Endodermal cell (in vitro differentiated cells): Measurements from ENCODE around the gene POC1A. TPM values are rescaled to one million over a fixed set of nuclear protein-coding genes. Genes with fewer than 3 reads are reported as not detected.

ENCODE experiments used
- DNase-seq: peaks from one replicate; pipeline ENCODE4 v3.0.0-alpha.2; 2017
- H3K27ac ChIP-seq: 2 replicates; pipeline ENCODE4 v1.5.1; 2013; ENCODE audit warnings: mild to moderate bottlenecking, low read depth, low read length, moderate library complexity
- H3K27me3 ChIP-seq: 2 replicates; pipeline ENCODE4 v1.6.1; 2013; ENCODE audit warnings: mild to moderate bottlenecking, low read length, moderate library complexity; ENCODE audit not compliant: insufficient read depth, control insufficient read depth, poor library complexity, severe bottlenecking
- H3K36me3 ChIP-seq: 2 replicates; pipeline ENCODE4 v1.7.0; 2013; ENCODE audit warnings: mild to moderate bottlenecking, low read length, moderate library complexity; ENCODE audit not compliant: control insufficient read depth, insufficient read depth
- H3K4me1 ChIP-seq: one replicate; pipeline ENCODE4 v1.7.0; 2013; ENCODE audit warnings: low read length; ENCODE audit not compliant: control insufficient read depth, insufficient read depth
- H3K4me3 ChIP-seq: 2 replicates; pipeline ENCODE4 v1.5.1; 2013; ENCODE audit warnings: mild to moderate bottlenecking, low read length, moderate library complexity
- H3K9ac ChIP-seq: 2 replicates; pipeline ENCODE4 v1.6.1; 2013; ENCODE audit warnings: mild to moderate bottlenecking, low read length, moderate library complexity; ENCODE audit not compliant: poor library complexity, severe bottlenecking; ENCODE audit errors: extremely low read depth
- H3K9me3 ChIP-seq: 2 replicates; pipeline ENCODE4 v1.6.1; 2013; ENCODE audit warnings: mild to moderate bottlenecking, low read length, moderate library complexity; ENCODE audit not compliant: control insufficient read depth
- H3K27ac Mint-ChIP-seq: 2 replicates; pipeline ENCODE4 v1.8.0; 2020; ENCODE audit warnings: mixed read lengths
- H3K27me3 Mint-ChIP-seq: 2 replicates; pipeline ENCODE4 v1.8.0; 2021; ENCODE audit warnings: mild to moderate bottlenecking, mixed read lengths; ENCODE audit not compliant: insufficient read depth
- H3K36me3 Mint-ChIP-seq: 2 replicates; pipeline ENCODE4 v1.8.0; 2020; ENCODE audit warnings: low read depth, mixed read lengths
- H3K4me1 Mint-ChIP-seq: 2 replicates; pipeline ENCODE4 v1.8.0; 2020; ENCODE audit warnings: mixed read lengths
- H3K4me3 Mint-ChIP-seq: 2 replicates; pipeline ENCODE4 v1.8.0; 2020; ENCODE audit warnings: mild to moderate bottlenecking, moderate library complexity, mixed read lengths
- H3K9me3 Mint-ChIP-seq: 2 replicates; pipeline ENCODE4 v1.8.0; 2020; ENCODE audit warnings: mild to moderate bottlenecking, mixed read lengths
- CTCF ChIP-seq: fragments of 200-600 bp; sonication (generic); conservative IDR thresholded peaks from 2 replicates; pipeline ENCODE4 v1.5.0; 2021; ENCODE audit warnings: antibody characterized with exemption, mild to moderate bottlenecking
- whole genome bisulfite sequencing, 2 experiments: methylation state at CpG; one replicate each; pipeline versions ENCODE4 v1.1.5 to v1.1.7; 2013; ENCODE audit warnings: missing lambda C conversion rate in 2 of 2, mixed read lengths in 1 of 2; ENCODE audit not compliant: insufficient coverage in 1 of 2, insufficient read length in 1 of 2; 5-methylcytosine and 5-hydroxymethylcytosine counted together
- total RNA-seq, 2 donors: library from RNA; stranded (reverse); fragmentation: NEBNext Ultra II Directional in 1 of 2; extraction: Animal tissue kit (Norgen Biotek cat#: 25700) in 1 of 2; gene quantifications; 2 replicates in 1 of 2; 3 replicates in 1 of 2; pipeline ENCODE4 v1.2.1, GENCODE V29; 2021

POC1A gene
- total RNA-seq, 2 donors from 2014 or later, result 19.7 to 24.0 TPM

- Mint-ChIP-seq H3K4me3 (no peak overlapping the region), H3K27ac (no peak overlapping the region), H3K4me1 (peaks cover 2% of the 10 kb centered on the region), H3K27me3 (peaks cover 24% of the 10 kb centered on the region), H3K9me3 (no peaks in the 10 kb centered on the region), H3K36me3 (no peaks in the 10 kb centered on the region)
- DNase-seq, result no peak
- H3K4me1 ChIP-seq, result no peaks in the 10 kb centered on the region
- WGBS, 2 experiments, result 80 to 93% methylated on average over 2 to 5 of the region's 5 CpGs
- no peaks in the 10 kb centered on the region for H3K36me3 ChIP-seq
- peaks cover 6% of the 10 kb centered on the region for H3K27me3 ChIP-seq
- H3K9me3 ChIP-seq, result no peaks in the 10 kb centered on the region
- no peak overlapping the region for H3K27ac ChIP-seq
- no peak for TF ChIP-seq CTCF
- no peak overlapping the region for H3K9ac ChIP-seq
- H3K4me3 ChIP-seq, result no peak overlapping the region
These were observed 91.7 kb downstream of the POC1A start for GRCh38 chr3:52062505-52062904.

GRCh38 chr3:52061121-52061910 lies 92.9 kb downstream of the POC1A start:
- H3K4me3 ChIP-seq, result no peak overlapping the region
- DNase-seq, result no peak
- Mint-ChIP-seq H3K27ac (no peak overlapping the region), H3K4me1 (peaks cover 2% of the 10 kb centered on the region), H3K27me3 (peaks cover 24% of the 10 kb centered on the region), H3K36me3 (no peaks in the 10 kb centered on the region), H3K4me3 (no peak overlapping the region), H3K9me3 (no peaks in the 10 kb centered on the region)
- H3K36me3 ChIP-seq, result no peaks in the 10 kb centered on the region
- TF ChIP-seq CTCF, result no peak
- 87 to 89% methylated on average over 3 to 4 of the region's 4 CpGs for WGBS, 2 experiments
- H3K27me3 ChIP-seq, result peaks cover 6% of the 10 kb centered on the region
- no peak overlapping the region for H3K27ac ChIP-seq
- H3K4me1 ChIP-seq, result no peaks in the 10 kb centered on the region
- no peaks in the 10 kb centered on the region for H3K9me3 ChIP-seq
- no peak overlapping the region for H3K9ac ChIP-seq

- Mint-ChIP-seq H3K4me1 (peaks cover 2% of the 10 kb centered on the region), H3K27me3 (peaks cover 21% of the 10 kb centered on the region), H3K36me3 (no peaks in the 10 kb centered on the region), H3K27ac (no peak overlapping the region), H3K9me3 (no peaks in the 10 kb centered on the region), H3K4me3 (no peak overlapping the region)
- Histone ChIP-seq H3K9ac (no peak overlapping the region), H3K4me3 (no peak overlapping the region), H3K4me1 (no peaks in the 10 kb centered on the region), H3K27ac (no peak overlapping the region), H3K36me3 (no peaks in the 10 kb centered on the region), H3K9me3 (no peaks in the 10 kb centered on the region), H3K27me3 (peaks cover 6% of the 10 kb centered on the region)
- no peak for TF ChIP-seq CTCF
- 90 to 100% methylated on average over 4 to 7 of the region's 7 CpGs for WGBS, 2 experiments
- DNase-seq, result no peak
These were observed 94.4 kb downstream of the POC1A start for GRCh38 chr3:52059781-52060180.
